A549 treated with ZK216348 at 1 μM for 4 hours (cell line): ENCODE measurements around the gene TRPM8. TPM values are rescaled to one million over a fixed set of nuclear protein-coding genes. Genes with fewer than 3 reads are reported as not detected.

Experiments
- total RNA-seq: library from RNA; stranded (reverse); fragments of 200-300 nt; extraction: Qiagen RNA extraction; gene quantifications from 5 replicates; pipeline ENCODE4 v1.2.3, GENCODE V29; 2022; ENCODE audit warnings: low read depth

Gene TRPM8
- 0.13 to 0.33 TPM in 2 of 5 replicates, not detected in the others for total RNA-seq

GRCh38 chr2:233917116-233917515, at the start of gene TRPM8:
Gene TRPM8 (plus strand): TSS chr2:233917373. CDS start chr2:233926538, 9,165 bp downstream.

GRCh38 chr2:233867993-233868532, 49.1 kb upstream of the TRPM8 start, which contains the start of gene MSL3B:
Gene MSL3B (minus strand): TSS chr2:233868386.

GRCh38 chr2:234050455-234051135, 133.4 kb downstream of the TRPM8 start, which contains the start of gene SPP2:
Gene SPP2 (plus strand): TSS chr2:234050702. CDS start chr2:234050787, 85 bp downstream.

Other genes starting within 250 kb of the TRPM8 start
- 3.7 to 7.2 TPM (median 5.0 TPM) in 5 replicates for gene UGT1A9, start 245.5 kb upstream of the TRPM8 start, total RNA-seq
- gene UGT1A7, start 235.5 kb upstream of the TRPM8 start, total RNA-seq, result 3.7 to 6.2 TPM (median 4.3 TPM) in 5 replicates
- gene UGT1A6, start 224.5 kb upstream of the TRPM8 start, total RNA-seq, result 0.65 to 1.6 TPM (median 1.0 TPM) in 5 replicates
- gene UGT1A5, start 204.5 kb upstream of the TRPM8 start, total RNA-seq, result not detected in 5 replicates
- gene UGT1A4, start 198.6 kb upstream of the TRPM8 start, total RNA-seq, result not detected in 5 replicates
- gene UGT1A3, start 188.3 kb upstream of the TRPM8 start, total RNA-seq, result 0.12 to 0.19 TPM (median 0.17 TPM) in 3 of 5 replicates, not detected in the others
- 0.37 to 1.1 TPM (median 0.92 TPM) in 5 replicates for gene UGT1A1, start 157.1 kb upstream of the TRPM8 start, total RNA-seq
- 0.18 to 0.22 TPM in 2 of 5 replicates, not detected in the others for gene MROH2A, start 139.0 kb upstream of the TRPM8 start, total RNA-seq
- 68.3 to 93.0 TPM (median 68.9 TPM) in 5 replicates for gene HJURP, start 62.8 kb upstream of the TRPM8 start, total RNA-seq
- gene SPP2, start 133.3 kb downstream of the TRPM8 start, total RNA-seq, result not detected in 5 replicates